MM.1S (cell line): Measurements from ENCODE around the gene NRGN.

Experiments
- DNase-seq: peaks from one replicate; pipeline ENCODE4 v3.0.0-alpha.2; 2015
- H2AFZ ChIP-seq: fragments of 300-600 bp; sonication (generic); 2 replicates; pipeline ENCODE4 v1.6.0; 2016; ENCODE audit warnings: antibody characterized with exemption, low read length
- H3F3A ChIP-seq: fragments of 300-600 bp; sonication (generic); 2 replicates; pipeline ENCODE4 v1.6.1; 2016; ENCODE audit warnings: mild to moderate bottlenecking, antibody characterized with exemption, low read length, moderate library complexity, mixed read lengths; ENCODE audit not compliant: insufficient read depth
- H3K27ac ChIP-seq: fragments of 300-600 bp; sonication (generic); 2 replicates; pipeline ENCODE4 v1.5.1; 2016; ENCODE audit warnings: mild to moderate bottlenecking, low read length
- H3K27me3 ChIP-seq: fragments of 300-600 bp; sonication (generic); replicated peaks from 2 replicates; pipeline ENCODE4 v1.6.0; 2016; ENCODE audit warnings: low read length; ENCODE audit not compliant: insufficient read depth
- H3K36me3 ChIP-seq: fragments of 300-600 bp; sonication (generic); replicated peaks from 2 replicates; pipeline ENCODE4 v1.6.1; 2016; ENCODE audit warnings: mild to moderate bottlenecking, low read length, mixed read lengths; ENCODE audit not compliant: insufficient read depth
- H3K4me1 ChIP-seq: fragments of 300-600 bp; sonication (generic); 2 replicates; pipeline ENCODE4 v1.6.1; 2016; ENCODE audit warnings: low read length, mixed read lengths
- H3K4me2 ChIP-seq: fragments of 300-600 bp; sonication (generic); 2 replicates; pipeline ENCODE4 v1.6.0; 2016; ENCODE audit warnings: low read depth, low read length
- H3K4me3 ChIP-seq: fragments of 300-600 bp; sonication (generic); 2 replicates; pipeline ENCODE4 v1.5.1; 2016; ENCODE audit warnings: low read length, mixed read lengths
- H3K79me2 ChIP-seq: fragments of 300-600 bp; sonication (generic); 2 replicates; pipeline ENCODE4 v1.6.1; 2016; ENCODE audit warnings: mixed run types, low read length, mixed read lengths
- H3K9ac ChIP-seq: fragments of 300-600 bp; sonication (generic); 2 replicates; pipeline ENCODE4 v1.6.1; 2016; ENCODE audit warnings: low read length, mixed read lengths
- H3K9me2 ChIP-seq: fragments of 300-600 bp; sonication (generic); replicated peaks from 2 replicates; pipeline ENCODE4 v1.6.1; 2016; ENCODE audit warnings: mild to moderate bottlenecking, low read length, mixed read lengths; ENCODE audit not compliant: insufficient read depth
- H3K9me3 ChIP-seq: fragments of 300-600 bp; sonication (generic); replicated peaks from 2 replicates; pipeline ENCODE4 v1.6.1; 2016; ENCODE audit warnings: mild to moderate bottlenecking, low read length, mixed read lengths; ENCODE audit not compliant: insufficient read depth
- H4K20me1 ChIP-seq: fragments of 300-600 bp; sonication (generic); 2 replicates; pipeline ENCODE4 v1.6.1; 2016; ENCODE audit warnings: mild to moderate bottlenecking, low read length, moderate library complexity, mixed read lengths; ENCODE audit not compliant: insufficient read depth
- CTCF ChIP-seq: fragments of 300-600 bp; sonication (generic); IDR thresholded peaks from 2 replicates; pipeline ENCODE4 v1.5.1; 2016; ENCODE audit warnings: antibody characterized with exemption, low read length, mixed read lengths
- EZH2 ChIP-seq: fragments of 300-600 bp; sonication (generic); optimal IDR thresholded peaks from 2 replicates; pipeline ENCODE3; 2017; ENCODE audit warnings: low read depth, mild to moderate bottlenecking, antibody characterized with exemption, low read length, mixed read lengths
- EZH2phosphoT487 ChIP-seq: fragments of 300-600 bp; sonication (generic); IDR thresholded peaks from 2 replicates; pipeline ENCODE4 v1.6.1; 2018; ENCODE audit warnings: antibody characterized with exemption, low read length

The NRGN gene

GRCh38 chr11:124760806-124761205 lies 21.1 kb downstream of the NRGN start:
- Histone ChIP-seq H3K9ac (peak overlapping the region; percentile 50; the same call in 1 of the 2 replicates), H3K4me2 (peak overlapping the region; percentile 90), H3K9me3 (no peaks in the 10 kb centered on the region), H3K4me3 (peak overlapping the region; percentile 74), H3K27ac (peak overlapping the region; percentile 52; the same call in 1 of the 2 replicates), H4K20me1 (no peaks in the 10 kb centered on the region), H3K4me1 (peaks cover 22% of the 10 kb centered on the region), H3F3A (peaks cover 25% of the 10 kb centered on the region), H3K9me2 (no peaks in the 10 kb centered on the region), H2AFZ (no peak overlapping the region), H3K79me2 (peaks cover 32% of the 10 kb centered on the region), H3K27me3 (no peaks in the 10 kb centered on the region), H3K36me3 (no peaks in the 10 kb centered on the region)
- no peak for TF ChIP-seq EZH2
- TF ChIP-seq CTCF: no peak
- no peak for DNase-seq

GRCh38 chr11:124761301-124762104 lies 21.8 kb downstream of the NRGN start:
- H3F3A ChIP-seq: peaks cover 25% of the 10 kb centered on the region
- no peaks in the 10 kb centered on the region for H3K9me2 ChIP-seq
- no peak for TF ChIP-seq CTCF
- no peak for TF ChIP-seq EZH2
- no peak for TF ChIP-seq EZH2phosphoT487
- H3K9me3 ChIP-seq: no peaks in the 10 kb centered on the region
- H3K9ac ChIP-seq: peak overlapping the region; percentile 63; the same call in 1 of the 2 replicates
- H3K36me3 ChIP-seq: no peaks in the 10 kb centered on the region
- peak overlapping the region; percentile 90 for H3K4me2 ChIP-seq
- H3K79me2 ChIP-seq: peaks cover 32% of the 10 kb centered on the region
- no peak for DNase-seq
- peaks cover 22% of the 10 kb centered on the region for H3K4me1 ChIP-seq
- H3K27me3 ChIP-seq: no peaks in the 10 kb centered on the region
- peak overlapping the region; percentile 81 for H2AFZ ChIP-seq
- peak overlapping the region; percentile 74 for H3K4me3 ChIP-seq
- H3K27ac ChIP-seq: peak overlapping the region; percentile 13; the same call in 1 of the 2 replicates
- H4K20me1 ChIP-seq: no peaks in the 10 kb centered on the region

- H3F3A ChIP-seq: peaks cover 25% of the 10 kb centered on the region
- peaks cover 32% of the 10 kb centered on the region for H3K79me2 ChIP-seq
- no peaks in the 10 kb centered on the region for H4K20me1 ChIP-seq
- peak within 1 kb of the TSS; percentile 93 for H2AFZ ChIP-seq
- no peaks in the 10 kb centered on the region for H3K36me3 ChIP-seq
- H3K9me2 ChIP-seq: no peaks in the 10 kb centered on the region
- H3K9me3 ChIP-seq: no peaks in the 10 kb centered on the region
- peak within 1 kb of the TSS; percentile 72; the same call in 1 of the 2 replicates for H3K9ac ChIP-seq
- no peak for TF ChIP-seq CTCF
- TF ChIP-seq EZH2: no peak
- TF ChIP-seq EZH2phosphoT487: no peak
- peak within 1 kb of the TSS; percentile 90 for H3K4me2 ChIP-seq
- peaks cover 22% of the 10 kb centered on the region for H3K4me1 ChIP-seq
- peak within 1 kb of the TSS; percentile 77; the same call in 1 of the 2 replicates for H3K27ac ChIP-seq
- peak within 1 kb of the TSS; percentile 89 for H3K4me3 ChIP-seq
- H3K27me3 ChIP-seq: no peaks in the 10 kb centered on the region
- DNase-seq: peak; percentile 81
These were observed 22.4 kb downstream of the NRGN start, which contains the start of gene ESAM for GRCh38 chr11:124762105-124762623. TSS of gene ESAM (minus strand) at chr11:124762290. CDS start at chr11:124762154, 136 bp downstream.
